ENCODE measurements around the gene CASP9. TPM values are rescaled to one million over a fixed set of nuclear protein-coding genes. Genes with fewer than 3 reads are reported as not detected.

The CASP9 gene
- total RNA-seq (2021) = 12.4 and 16.6 TPM in 2 replicates
- percentile 52 among the genes with signal in this experiment for Bru-seq, nascent RNA
- percentile 59 among the genes with signal in this experiment for BruChase-seq, experiment 1, labeled RNA remaining after a 2-hour chase
- percentile 57 among the genes with signal in this experiment for BruChase-seq, experiment 2, labeled RNA remaining after a 6-hour chase
- long read RNA-seq, transcript CASP9-201 (9 exons, 2,019 nt) = major isoform, 19 of 28 reads
- long read RNA-seq, partial matches to known transcripts = 1 of 28 reads
- long read RNA-seq, other reads (novel, unspliced or antisense) = 5 of 28 reads

GRCh38 chr1:15524021-15524282 is at the start of gene CASP9:
CASP9 (minus strand) TSS chr1:15524215; CDS start chr1:15524200, 15 bp downstream.
- BruUV-seq (replicated peaks) = no TSS peak
- DNase-seq = no peak
- Histone ChIP-seq H3K9me3 (ENCODE audit: insufficient read depth, low read depth) (no peaks in the 10 kb centered on the region), H3K79me2 (ENCODE audit: low read depth) (peaks cover 15% of the 10 kb centered on the region; the same call in 1 of the 2 replicates), H3K36me3 (ENCODE audit: low read depth) (no peaks in the 10 kb centered on the region), H3K4me1 (replicated peaks; ENCODE audit: insufficient read depth) (peaks cover 17% of the 10 kb centered on the region), H3K27me3 (ENCODE audit: insufficient read depth, low read depth) (no peaks in the 10 kb centered on the region), H4K20me1 (ENCODE audit: insufficient read depth) (no peaks in the 10 kb centered on the region), H3K4me2 (peak within 1 kb of the TSS; percentile 93), H3F3A (ENCODE audit: insufficient read depth, low read depth) (peaks cover 25% of the 10 kb centered on the region), H2AFZ (peak within 1 kb of the TSS; percentile 88), H3K27ac (peak within 1 kb of the TSS; percentile 78), H3K4me3 (peak within 1 kb of the TSS; percentile 77), H3K9me2 (ENCODE audit: insufficient read depth) (no peaks in the 10 kb centered on the region)
- CTCF ChIA-PET = no interaction called here
- POLR2A ChIA-PET (ENCODE audit: unreplicated experiment) = no interaction called here
- TF ChIP-seq, protein P1, sequence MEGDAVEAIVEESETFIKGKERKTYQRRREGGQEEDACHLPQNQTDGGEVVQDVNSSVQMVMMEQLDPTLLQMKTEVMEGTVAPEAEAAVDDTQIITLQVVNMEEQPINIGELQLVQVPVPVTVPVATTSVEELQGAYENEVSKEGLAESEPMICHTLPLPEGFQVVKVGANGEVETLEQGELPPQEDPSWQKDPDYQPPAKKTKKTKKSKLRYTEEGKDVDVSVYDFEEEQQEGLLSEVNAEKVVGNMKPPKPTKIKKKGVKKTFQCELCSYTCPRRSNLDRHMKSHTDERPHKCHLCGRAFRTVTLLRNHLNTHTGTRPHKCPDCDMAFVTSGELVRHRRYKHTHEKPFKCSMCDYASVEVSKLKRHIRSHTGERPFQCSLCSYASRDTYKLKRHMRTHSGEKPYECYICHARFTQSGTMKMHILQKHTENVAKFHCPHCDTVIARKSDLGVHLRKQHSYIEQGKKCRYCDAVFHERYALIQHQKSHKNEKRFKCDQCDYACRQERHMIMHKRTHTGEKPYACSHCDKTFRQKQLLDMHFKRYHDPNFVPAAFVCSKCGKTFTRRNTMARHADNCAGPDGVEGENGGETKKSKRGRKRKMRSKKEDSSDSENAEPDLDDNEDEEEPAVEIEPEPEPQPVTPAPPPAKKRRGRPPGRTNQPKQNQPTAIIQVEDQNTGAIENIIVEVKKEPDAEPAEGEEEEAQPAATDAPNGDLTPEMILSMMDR (conservative IDR thresholded peaks at IDR 0.05) = no peak
- TF ChIP-seq EZH2 (IDR thresholded peaks at IDR 0.05; ENCODE audit: low read depth) = no peak
- intact Hi-C loops (cut with micrococcal nuclease; ENCODE audit: unreplicated experiment) = loop anchor here (1.0 to 10.0 kb wide), 5 partner anchors 93 to 621 kb away; partner anchors contain the start of genes DDI2 and TMEM51

DNA sequence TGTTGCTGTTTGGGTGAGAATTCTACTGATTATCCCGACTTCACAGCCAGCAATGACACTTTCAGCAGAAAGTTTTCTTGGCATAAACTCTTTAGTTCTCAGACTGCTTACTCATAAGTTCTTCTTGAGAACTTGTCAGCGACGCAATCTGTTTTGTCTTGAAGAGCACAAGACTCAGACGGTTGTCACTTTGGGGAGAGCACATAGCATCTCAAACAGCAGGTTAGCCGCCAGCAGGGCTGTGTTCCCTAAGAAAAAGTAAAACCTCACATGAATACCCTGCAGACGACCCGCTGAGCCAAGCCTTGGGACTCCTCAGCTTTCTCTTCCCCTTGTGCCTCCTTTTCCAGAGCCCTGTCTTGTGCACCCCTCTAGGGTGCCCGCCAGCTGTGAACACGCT is 49.5 kb upstream of the CASP9 start:
- POLR2A ChIA-PET (ENCODE audit: unreplicated experiment) = no interaction called here
- CTCF ChIA-PET = no interaction called here
- H3K79me2 ChIP-seq (ENCODE audit: low read depth) = no peaks in the 10 kb centered on the region
- no peak overlapping the region for H3K27ac ChIP-seq
- no peak for DNase-seq
- H3K4me3 ChIP-seq = no peak overlapping the region
- no peak overlapping the region for H3K4me2 ChIP-seq
- H3K36me3 ChIP-seq (ENCODE audit: low read depth) = no peaks in the 10 kb centered on the region
- no peaks in the 10 kb centered on the region for H3K4me1 ChIP-seq (replicated peaks; ENCODE audit: insufficient read depth)
- no peaks in the 10 kb centered on the region for H3F3A ChIP-seq (ENCODE audit: insufficient read depth, low read depth)
- no peaks in the 10 kb centered on the region for H3K27me3 ChIP-seq (ENCODE audit: insufficient read depth, low read depth)
- H2AFZ ChIP-seq = no peak overlapping the region
- H4K20me1 ChIP-seq (ENCODE audit: insufficient read depth) = no peaks in the 10 kb centered on the region
- H3K9me2 ChIP-seq (ENCODE audit: insufficient read depth) = no peaks in the 10 kb centered on the region
- no peaks in the 10 kb centered on the region for H3K9me3 ChIP-seq (ENCODE audit: insufficient read depth, low read depth)
- no TSS peak for BruUV-seq (replicated peaks)
- no peak for TF ChIP-seq EZH2 (IDR thresholded peaks at IDR 0.05; ENCODE audit: low read depth)
- TF ChIP-seq, protein P1 (conservative IDR thresholded peaks at IDR 0.05) = no peak
- intact Hi-C loops (cut with micrococcal nuclease; ENCODE audit: unreplicated experiment) = no loop called here

DNA sequence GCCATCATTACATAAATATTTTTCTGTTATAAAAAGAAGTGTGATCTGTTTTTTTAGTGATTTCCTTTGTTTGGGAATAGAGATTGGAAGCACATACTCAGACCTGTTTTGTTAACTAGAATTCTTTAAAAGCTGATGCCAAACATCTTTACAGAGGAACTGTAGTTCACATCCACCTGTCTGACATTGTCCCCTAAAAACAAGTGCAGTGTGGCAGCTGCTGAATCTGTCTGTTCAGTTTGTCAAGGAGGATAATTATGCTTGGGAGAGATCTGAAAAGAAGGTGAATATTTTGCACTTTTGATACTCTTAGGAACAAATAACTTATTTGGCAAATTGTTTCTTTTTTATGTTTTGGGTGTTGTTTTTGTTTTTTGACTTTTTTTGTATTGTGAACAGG is 47.3 kb upstream of the CASP9 start:
- Histone ChIP-seq H3K4me2 (no peak overlapping the region), H3K36me3 (ENCODE audit: low read depth) (no peaks in the 10 kb centered on the region), H2AFZ (no peak overlapping the region), H4K20me1 (ENCODE audit: insufficient read depth) (no peaks in the 10 kb centered on the region), H3K4me1 (replicated peaks; ENCODE audit: insufficient read depth) (no peaks in the 10 kb centered on the region), H3K79me2 (ENCODE audit: low read depth) (no peaks in the 10 kb centered on the region), H3K27ac (no peak overlapping the region), H3K4me3 (no peak overlapping the region), H3K9me3 (ENCODE audit: insufficient read depth, low read depth) (no peaks in the 10 kb centered on the region), H3F3A (ENCODE audit: insufficient read depth, low read depth) (no peaks in the 10 kb centered on the region), H3K9me2 (ENCODE audit: insufficient read depth) (no peaks in the 10 kb centered on the region), H3K27me3 (ENCODE audit: insufficient read depth, low read depth) (no peaks in the 10 kb centered on the region)
- BruUV-seq (replicated peaks) = no TSS peak
- POLR2A ChIA-PET (ENCODE audit: unreplicated experiment) = no interaction called here
- no peak for DNase-seq
- CTCF ChIA-PET = no interaction called here
- no peak for TF ChIP-seq EZH2 (IDR thresholded peaks at IDR 0.05; ENCODE audit: low read depth)
- TF ChIP-seq, protein P1 (conservative IDR thresholded peaks at IDR 0.05) = no peak
- intact Hi-C loops (cut with micrococcal nuclease; ENCODE audit: unreplicated experiment) = no loop called here

All from PC-9 (cell line).